GM10248 (cell line): ENCODE measurements around the gene COL9A3.
"Not testable (repeated sequence)": the region's sequence is repeated elsewhere in the genome, so short reads cannot be mapped to it uniquely, and the experiment has no call there.

Experiments
- CTCF ChIA-PET: fragments of 300-600 bp; sonication (Branson Sonifier 250); formaldehyde crosslinking; extraction: SDS; loops from one replicate; lab custom pipeline; 2021; ENCODE audit warnings: antibody characterized with exemption; lab: Yijun Ruan, JAX
- POLR2A ChIA-PET: fragments of 350-650 bp; sonication (Branson Sonifier 250); formaldehyde crosslinking; extraction: SDS; loops from one replicate; lab custom pipeline; 2020; ENCODE audit warnings: antibody characterized with exemption; lab: Yijun Ruan, JAX
- DNase-seq: peaks from one replicate; pipeline ENCODE4 v3.0.0; 2012; ENCODE audit errors: extremely low spot score
- TF ChIP-seq, protein P1 (sequence below): IDR thresholded peaks from 2 replicates; pipeline ENCODE4 v1.5.1; 2012; ENCODE audit warnings: mild to moderate bottlenecking, low read depth; ENCODE audit errors: extremely low read depth, missing control alignments, control extremely low read depth

Gene COL9A3

DNA sequence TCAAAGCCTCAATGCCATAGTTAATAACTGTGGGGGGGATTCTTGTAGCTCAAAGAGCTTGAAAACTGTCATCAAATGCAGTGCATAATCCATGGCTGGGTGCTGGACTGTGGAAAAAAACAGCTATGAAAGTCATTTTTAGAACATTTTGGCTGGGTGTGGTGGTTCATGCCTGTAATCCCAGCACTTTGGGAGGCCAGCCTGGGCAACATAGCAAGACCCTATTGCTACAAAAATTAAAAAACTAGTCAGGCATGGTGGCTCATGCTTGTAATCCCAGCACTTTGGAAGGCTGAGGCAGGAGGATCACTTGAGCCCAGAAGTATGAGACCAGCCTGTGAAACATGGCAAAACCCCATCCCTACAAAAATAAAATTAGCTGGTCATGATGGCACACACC lies 32.6 kb downstream of the COL9A3 start:
- no peak for DNase-seq
- TF ChIP-seq, protein P1, sequence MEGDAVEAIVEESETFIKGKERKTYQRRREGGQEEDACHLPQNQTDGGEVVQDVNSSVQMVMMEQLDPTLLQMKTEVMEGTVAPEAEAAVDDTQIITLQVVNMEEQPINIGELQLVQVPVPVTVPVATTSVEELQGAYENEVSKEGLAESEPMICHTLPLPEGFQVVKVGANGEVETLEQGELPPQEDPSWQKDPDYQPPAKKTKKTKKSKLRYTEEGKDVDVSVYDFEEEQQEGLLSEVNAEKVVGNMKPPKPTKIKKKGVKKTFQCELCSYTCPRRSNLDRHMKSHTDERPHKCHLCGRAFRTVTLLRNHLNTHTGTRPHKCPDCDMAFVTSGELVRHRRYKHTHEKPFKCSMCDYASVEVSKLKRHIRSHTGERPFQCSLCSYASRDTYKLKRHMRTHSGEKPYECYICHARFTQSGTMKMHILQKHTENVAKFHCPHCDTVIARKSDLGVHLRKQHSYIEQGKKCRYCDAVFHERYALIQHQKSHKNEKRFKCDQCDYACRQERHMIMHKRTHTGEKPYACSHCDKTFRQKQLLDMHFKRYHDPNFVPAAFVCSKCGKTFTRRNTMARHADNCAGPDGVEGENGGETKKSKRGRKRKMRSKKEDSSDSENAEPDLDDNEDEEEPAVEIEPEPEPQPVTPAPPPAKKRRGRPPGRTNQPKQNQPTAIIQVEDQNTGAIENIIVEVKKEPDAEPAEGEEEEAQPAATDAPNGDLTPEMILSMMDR: no peak
- ChIA-PET CTCF (interaction anchor here (0.9 to 1.3 kb wide), 5 partner anchors 9 to 350 kb away, joined by 3 to 5 read pairs (median 4); no protein-coding TSS in a partner anchor), POLR2A (no interaction called here)

DNA sequence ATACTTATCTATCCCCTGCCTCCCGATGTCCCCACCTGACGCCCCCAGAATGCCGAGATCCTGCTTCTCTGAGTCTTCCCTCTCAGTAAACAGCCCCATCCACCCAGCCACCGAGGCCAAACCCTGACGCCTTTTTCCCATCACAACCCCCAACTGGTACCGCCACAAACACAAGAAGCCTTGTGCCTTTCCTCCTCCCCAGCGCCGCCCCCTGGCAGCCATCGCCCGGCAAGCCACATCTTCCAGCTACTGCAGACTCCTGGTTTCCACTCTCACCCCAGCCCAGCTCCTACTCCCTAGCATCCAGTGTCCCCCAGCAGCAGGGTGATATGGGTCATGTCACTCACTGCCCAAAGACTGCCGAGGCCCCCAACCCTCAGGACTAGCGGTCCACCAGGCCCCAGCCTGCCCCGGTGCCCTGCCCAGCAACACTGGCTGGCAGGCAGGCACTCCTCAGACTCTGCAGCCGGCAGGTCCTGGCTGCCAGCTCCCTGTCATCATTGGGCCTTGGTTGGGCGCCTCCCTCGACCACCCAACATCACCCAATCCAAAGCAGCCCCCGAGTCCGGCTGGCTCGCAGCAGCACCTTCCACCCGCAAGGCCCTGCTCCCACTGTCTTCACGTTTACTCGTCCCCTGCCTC lies 33.6 kb downstream of the COL9A3 start:
- DNase-seq: no peak
- POLR2A ChIA-PET: no interaction called here
- TF ChIP-seq, protein P1: no peak
- CTCF ChIA-PET: interaction anchor here (1.5 kb wide), 1 partner anchor 8 kb away, joined by 4 read pairs; no protein-coding TSS in a partner anchor

DNA sequence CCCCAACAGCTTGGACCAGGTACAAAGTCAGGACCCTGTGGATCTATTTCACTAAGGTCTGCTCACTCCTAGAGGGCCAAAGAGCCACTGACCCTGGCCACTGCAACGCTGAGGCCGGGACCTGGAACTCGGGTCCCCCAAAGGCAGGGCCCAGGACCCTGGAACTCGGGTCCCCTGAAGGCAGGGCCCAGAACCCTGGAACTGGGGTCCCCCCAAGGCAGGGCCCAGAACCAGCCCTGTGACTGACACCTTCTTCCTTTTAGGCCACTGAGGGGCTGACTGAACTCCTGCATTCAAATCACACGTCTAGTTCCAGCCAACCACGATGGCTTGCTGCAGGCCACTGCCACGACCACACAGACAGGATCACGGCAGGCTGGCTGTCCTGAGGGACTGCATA lies 35.3 kb downstream of the COL9A3 start:
- POLR2A ChIA-PET: no interaction called here
- DNase-seq: no peak
- TF ChIP-seq, protein P1: no peak
- CTCF ChIA-PET: no interaction called here

DNA sequence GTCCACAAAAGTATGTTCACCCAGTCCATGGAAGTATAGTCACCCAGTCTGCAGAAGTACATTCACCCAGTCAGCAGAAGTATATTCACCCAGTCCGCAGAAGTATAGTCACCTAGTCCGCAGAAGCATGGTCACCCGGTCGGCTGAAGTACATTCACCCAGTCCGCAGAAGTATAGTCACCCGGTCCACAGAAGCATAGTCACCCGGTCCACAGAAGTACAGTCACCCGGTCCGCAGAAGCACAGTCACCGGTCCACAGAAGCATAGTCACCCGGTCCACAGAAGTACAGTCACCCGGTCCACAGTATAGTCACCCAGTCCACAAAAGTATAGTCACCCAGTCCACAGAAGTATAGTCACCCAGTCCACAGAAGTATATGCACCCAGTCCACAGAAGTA lies 36.0 kb downstream of the COL9A3 start:
- POLR2A ChIA-PET: no interaction called here
- CTCF ChIA-PET: no interaction called here
- DNase-seq: no peak
- TF ChIP-seq, protein P1: no peak

DNA sequence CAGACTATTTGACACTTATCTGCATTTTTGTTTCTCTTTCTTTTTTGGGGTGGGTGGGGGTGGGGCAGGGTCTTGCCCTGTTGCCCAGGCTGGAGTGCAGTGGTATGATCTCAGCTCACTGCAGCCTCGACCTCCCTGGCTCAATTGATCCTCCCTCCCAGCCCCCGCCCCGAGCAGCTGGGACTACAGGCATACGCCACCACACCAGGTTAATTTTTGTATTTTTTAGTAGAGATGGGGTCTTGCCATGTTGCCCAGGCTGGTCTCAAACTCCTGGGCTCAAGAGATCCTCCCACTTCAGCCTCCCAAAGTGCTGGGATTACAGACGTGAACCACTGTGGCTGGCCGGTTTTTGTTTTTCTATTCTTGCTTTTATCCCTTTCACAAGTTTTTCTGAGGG lies 36.5 kb downstream of the COL9A3 start:
- POLR2A ChIA-PET: interaction anchor here (0.6 kb wide), 1 partner anchor 110 kb away, joined by 3 read pairs; no protein-coding TSS in a partner anchor
- CTCF ChIA-PET, DNase-seq: not testable (repeated sequence)

DNA sequence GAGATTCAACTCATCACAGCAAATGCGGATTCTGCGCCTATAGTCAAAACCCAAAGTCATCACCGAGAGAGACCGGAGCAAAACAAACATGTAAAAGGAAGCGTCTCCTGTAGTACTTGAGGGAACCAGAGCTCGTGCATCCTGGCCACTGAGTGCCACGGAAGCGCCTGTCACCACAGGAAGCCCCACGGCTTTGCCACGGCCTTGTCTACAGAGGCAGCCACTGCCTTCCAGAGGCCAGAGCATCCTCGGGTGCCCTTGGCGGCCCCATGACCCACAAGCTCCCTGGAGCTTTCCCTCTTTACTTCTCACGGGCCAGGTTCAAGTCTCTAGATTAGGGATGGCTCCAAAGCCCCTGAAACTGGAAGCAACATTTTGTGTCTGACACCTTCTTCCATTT lies 37.3 kb downstream of the COL9A3 start:
- POLR2A ChIA-PET: no interaction called here
- TF ChIP-seq, protein P1: no peak
- no peak for DNase-seq
- CTCF ChIA-PET: interaction anchor here (1.5 to 2.6 kb wide), 2 partner anchors 9 to 31 kb away, joined by 5 to 10 read pairs; no protein-coding TSS in a partner anchor

DNA sequence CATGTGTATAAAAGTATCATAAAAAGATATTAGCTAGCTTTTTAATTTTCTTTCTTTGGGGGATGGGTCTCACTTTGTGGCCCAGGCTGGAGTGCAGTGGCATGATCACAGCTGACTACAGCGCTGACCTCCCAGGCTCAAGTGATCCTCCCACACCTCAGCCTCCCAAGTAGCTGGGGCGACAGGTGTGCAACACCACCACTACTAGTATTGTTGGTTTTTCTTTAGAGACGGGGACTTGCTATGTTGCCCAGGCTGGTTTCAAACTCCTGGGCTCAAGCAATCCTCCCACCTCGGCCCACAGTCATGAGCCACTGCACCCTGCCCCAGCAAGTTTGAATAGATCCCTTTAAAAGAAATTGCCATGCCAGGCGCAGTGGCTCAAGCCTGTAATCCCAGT lies 38.3 kb downstream of the COL9A3 start:
- CTCF ChIA-PET: interaction anchor here (1.3 to 2.6 kb wide), 3 partner anchors 8 to 32 kb away, joined by 3 to 10 read pairs (median 5); no protein-coding TSS in a partner anchor
- TF ChIP-seq, protein P1: no peak
- no peak for DNase-seq
- POLR2A ChIA-PET: no interaction called here
